Jurkat, Clone E6-1 (cell line): ENCODE data around the gene PIK3R6.
"Not testable (repeated sequence)": the region's sequence is repeated elsewhere in the genome, so short reads cannot be mapped to it uniquely, and the experiment has no call there.

Experiments used
- DNase-seq: peaks from one replicate; pipeline ENCODE4 v3.0.0-alpha.2; 2011; ENCODE audit warnings: low read depth, low spot score
- H3K4me3 ChIP-seq: 2 replicates; pipeline ENCODE4 v1.5.1; 2011; ENCODE audit warnings: mild to moderate bottlenecking, low read length, control low read depth, moderate library complexity

Gene PIK3R6

DNA sequence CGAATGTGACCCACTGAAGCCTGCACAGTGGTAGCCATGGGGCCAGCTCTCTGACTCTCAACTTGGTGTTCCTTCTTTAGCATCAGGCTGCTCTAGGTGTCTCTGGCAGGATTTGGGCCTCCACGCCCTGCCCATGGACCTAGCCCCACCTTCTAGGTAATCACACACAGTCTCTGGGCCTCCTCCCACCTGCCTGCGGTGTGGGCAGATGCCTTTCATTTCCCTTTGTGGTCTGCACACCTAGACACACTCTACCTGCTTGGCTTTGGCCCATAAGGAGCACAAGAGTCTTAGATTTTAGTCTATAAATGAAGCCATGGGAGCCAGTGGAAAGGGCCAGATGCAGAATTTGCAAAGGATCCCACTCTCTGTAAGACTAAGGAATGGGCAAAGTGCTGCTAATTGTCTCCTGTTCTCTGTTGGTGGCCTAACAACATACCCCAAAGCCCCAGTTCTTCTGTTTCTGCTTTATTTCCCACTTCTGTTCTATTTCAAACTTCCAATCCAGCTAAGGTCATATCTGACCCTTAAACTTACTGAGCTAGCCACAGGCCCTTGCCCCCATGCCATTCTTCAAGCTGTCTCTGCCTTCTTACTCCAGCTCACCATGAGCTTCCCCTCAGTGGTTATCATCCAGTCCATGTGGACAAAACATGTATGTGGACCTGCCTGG is 61.1 kb downstream of the PIK3R6 start:
- no peak for DNase-seq
- no peak overlapping the region for H3K4me3 ChIP-seq

DNA sequence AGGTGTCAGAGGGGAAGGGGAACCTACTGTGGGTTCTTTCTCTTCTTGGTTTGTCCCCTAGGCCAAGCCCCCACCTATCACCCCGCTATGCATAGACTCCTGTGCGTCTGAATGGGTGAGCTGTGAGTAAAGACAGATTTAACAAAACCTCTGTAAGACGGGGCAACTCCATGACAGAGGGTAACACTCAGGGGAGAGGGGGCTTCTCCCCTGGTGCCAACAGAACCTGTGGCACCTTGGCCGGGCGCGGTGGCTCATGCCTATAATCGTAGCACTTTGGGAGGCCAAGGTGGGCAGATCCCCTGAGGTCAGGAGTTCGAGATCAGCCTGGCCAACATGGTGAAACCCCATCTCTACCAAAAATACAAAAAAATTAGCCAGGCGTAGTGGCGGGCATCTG is 62.1 kb downstream of the PIK3R6 start:
- DNase-seq, H3K4me3 ChIP-seq: not testable (repeated sequence)

DNA sequence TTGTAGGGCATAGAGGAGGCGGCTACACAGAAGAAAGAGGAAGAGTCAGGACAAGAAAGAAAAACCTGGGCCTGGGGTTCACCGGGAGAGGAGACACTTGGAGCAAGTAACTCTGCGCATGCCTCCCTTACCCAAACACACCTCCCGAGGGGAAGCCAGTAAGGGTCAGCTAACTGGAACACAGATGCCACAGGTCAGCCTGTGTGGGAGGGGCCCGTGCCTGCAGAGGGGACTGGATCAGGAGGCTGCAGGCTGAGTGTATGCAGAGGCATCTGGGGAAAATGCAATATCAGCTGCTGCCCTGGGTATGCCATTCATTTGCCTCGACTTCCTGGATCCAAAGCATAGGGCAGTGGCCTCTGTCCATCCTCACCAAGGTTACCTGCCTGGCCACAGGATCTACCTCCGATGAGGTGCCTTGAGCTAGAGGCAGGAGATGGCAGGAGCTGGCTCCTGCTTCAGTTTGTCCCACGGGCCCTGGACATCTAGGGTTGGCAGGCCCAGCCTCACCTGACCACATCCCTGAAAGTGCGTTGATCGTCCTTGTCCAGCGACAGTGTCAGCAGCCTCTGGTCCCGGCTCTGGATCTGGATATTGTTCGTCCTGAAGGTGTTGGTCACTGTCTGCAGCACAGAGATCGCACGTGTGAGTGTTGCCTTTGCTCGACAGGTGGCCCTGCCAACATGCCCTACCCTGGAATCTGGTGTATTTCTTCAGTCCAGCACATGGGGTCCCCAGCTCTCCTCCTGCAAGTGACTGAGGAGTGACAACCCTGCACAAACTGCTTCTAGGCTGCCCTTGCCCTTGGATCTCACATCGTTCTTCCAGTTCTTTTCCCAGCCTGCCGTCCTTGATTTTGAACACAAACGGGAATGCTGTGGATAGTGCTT is 63.7 kb downstream of the PIK3R6 start:
- peak; percentile 32 for DNase-seq
- no peak overlapping the region for H3K4me3 ChIP-seq

DNA sequence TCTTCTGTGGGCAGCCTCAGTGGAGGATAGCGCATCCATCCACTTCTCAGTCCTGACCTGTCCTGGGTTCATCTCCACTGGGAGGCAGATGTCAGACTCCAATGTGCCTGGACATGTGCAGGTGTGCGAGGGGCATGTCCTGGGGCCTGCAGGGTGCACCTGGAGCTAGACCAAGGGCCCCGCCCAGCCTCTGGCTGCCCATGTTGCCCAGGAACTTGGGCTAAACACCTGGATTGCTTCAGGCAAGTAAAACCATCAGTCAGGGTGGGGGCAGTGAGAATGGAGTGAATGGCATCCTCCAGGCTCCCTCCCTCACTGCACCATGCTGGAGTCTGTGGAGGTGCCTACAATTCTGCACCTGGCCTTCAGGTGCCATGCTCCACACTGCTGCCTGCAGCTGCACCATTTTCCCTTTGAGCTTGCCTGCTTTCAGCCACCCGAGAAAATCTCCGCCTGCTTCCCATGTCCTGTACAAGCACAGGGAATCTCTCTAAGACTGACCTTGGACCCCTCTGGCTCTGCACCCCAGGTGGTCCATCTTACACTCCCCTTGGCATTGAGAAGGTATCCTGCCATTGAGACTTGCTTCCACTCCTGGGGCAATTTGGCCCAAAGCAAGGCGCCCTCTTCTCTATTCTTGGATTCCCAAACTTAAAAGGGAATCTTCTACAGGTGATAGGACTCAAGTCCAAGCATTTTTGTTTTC is 66.2 kb downstream of the PIK3R6 start:
- no peak for DNase-seq
- no peak overlapping the region for H3K4me3 ChIP-seq

DNA sequence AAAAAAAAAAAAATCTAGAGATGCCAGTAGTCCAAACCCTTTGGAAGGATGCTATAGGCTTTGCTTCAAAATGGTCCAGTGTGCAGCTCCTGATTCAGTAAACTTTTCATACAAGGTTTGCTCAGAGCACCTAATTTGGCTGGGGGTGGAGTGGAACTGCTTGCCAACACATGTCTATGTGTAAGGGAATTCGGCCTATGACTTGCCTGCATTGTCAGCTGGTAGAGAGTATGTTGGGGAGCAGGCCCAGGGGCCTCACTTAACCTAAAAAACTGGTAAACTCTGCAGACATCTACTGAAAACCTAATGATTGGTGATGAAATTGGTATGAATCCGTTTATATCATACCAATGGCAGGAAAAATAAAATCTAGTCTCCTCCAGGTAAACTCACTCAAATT is 66.8 kb downstream of the PIK3R6 start:
- H3K4me3 ChIP-seq, result no peak overlapping the region
- no peak for DNase-seq

DNA sequence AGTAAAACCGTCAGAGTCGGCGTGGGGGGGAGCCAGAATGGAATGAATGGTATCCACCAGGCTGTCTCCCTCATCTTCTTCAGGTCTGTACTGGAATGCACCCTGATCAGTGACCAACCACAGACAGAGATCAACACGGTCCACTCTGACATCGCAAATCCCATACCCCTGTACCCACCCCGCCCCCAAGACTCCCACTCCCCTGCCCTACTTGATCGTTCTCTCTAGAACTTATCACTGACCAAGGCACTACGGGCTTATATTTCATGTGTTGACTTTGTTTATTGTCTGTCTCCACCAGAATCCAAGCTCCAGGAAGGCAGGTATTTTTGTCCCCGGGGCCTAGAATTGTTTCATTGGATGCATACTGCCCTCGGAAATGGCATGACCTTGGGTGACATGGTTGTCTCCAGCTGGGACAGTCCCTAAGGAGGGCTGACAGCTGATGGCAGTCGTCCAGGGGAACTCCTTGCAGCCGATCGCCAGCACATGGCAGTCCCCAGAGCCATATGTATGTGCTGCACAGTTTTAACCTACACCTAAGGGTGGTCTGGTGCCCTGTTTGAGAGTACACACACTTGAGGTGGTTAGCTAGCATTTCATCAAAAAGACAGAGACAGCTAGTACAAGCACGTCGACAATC is 67.8 kb downstream of the PIK3R6 start:
- H3K4me3 ChIP-seq, result no peak overlapping the region
- DNase-seq, result no peak

DNA sequence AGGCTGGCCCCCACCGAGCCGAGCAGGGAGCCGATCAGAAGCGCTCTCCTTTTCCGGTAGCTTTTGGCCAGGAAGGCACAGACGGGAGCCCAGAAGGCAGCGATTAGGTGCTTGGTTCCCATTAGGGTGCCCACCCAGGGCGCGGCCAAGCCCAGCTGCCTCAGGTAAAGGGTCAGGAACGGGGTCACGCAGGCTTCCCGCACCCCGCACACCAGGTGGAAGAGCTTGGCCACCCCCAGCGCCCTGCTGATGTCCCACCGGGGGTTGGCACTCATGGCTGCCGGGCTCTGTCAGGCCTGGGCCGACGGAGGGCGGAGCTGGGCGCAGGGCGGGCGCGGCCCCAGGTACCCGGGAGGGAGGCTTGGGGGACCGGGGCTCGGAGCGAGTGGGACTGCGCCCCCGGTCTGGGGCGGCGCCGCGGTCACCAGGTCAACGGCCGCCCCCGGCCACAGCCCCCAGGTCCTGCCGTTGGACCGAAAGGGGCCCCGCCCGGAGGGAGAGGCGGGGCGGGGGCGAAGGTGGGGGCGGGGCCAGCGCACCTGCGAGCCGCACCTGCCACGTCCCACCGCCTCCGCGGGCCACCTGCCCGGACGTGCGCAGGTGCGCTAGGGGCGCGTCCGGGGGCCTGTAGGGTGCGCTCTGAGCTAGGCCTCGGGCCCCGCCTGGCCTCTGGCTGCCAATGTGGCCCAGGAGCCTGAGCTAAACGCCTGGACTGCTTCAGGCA is 68.5 kb downstream of the PIK3R6 start, which contains the start of gene MFSD6L:
Gene MFSD6L (minus strand): TSS at position 520 of the 724 bp plus-strand sequence. CDS start 245 bp downstream, at position 275.
- H3K4me3 ChIP-seq, result no peak within 1 kb of the TSS
- DNase-seq, result no peak

DNA sequence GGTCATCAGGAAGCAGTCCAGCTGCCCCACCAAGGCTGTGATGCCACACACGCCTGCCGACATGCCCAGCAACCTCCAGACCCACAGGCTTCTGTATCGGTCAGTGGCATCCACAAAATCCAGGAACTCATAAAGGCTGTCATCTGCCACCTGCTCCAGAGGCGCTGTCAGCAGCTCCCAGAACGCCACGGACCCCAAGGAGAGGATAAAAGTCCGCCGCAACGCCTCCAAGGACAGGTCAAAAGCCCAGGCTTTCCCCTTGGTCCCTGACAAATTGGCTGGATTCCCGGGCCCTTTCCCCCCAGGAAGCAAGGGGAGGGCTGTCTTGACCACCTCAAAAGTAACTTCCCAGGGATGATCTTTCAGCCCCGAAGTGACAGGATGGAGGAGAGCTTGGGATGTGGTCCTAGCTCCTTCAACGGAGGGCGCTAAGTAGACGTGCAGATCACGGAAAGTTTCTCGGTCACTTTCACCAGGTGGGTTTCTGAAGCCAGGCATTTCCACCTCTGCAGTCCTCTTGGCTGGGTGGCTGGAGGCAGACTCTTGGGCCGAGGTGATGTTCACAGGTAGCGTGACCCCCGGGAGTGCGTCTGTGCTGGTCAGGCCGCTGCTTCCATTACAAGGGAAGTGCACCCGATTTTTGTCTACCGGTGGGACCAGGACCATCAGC is 69.2 kb downstream of the PIK3R6 start:
- H3K4me3 ChIP-seq, result no peak overlapping the region

DNA sequence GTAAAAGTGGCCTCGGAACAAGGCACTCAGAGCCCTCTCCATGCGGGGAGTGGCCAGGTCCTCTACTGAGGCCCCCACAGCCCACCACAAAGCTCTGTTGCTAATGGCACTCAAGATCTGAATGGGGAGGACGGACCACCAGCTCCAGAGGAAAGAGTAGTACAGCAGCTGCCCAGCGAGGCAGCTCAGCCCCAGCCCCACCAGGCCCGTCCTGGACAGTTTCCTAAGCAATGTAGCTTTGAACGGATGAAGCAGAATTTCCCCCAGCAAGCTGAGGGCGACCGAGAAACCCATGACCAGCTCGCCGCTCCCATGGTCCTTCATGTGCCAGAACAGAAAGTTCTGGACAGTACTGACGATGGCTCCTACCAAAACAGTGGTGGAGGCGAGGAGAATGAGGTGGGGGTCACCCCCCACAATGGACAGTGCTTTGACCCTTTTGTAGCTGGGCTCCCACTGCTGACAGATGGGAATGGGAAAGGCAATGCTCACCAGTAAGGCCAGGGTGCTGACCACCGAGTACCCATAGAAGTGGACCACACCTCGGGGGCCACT is 69.8 kb downstream of the PIK3R6 start:
- DNase-seq, result no peak
- no peak overlapping the region for H3K4me3 ChIP-seq

More for the DNA sequence above, 69.2 kb downstream of the PIK3R6 start:
- DNase-seq, result no peak

DNA sequence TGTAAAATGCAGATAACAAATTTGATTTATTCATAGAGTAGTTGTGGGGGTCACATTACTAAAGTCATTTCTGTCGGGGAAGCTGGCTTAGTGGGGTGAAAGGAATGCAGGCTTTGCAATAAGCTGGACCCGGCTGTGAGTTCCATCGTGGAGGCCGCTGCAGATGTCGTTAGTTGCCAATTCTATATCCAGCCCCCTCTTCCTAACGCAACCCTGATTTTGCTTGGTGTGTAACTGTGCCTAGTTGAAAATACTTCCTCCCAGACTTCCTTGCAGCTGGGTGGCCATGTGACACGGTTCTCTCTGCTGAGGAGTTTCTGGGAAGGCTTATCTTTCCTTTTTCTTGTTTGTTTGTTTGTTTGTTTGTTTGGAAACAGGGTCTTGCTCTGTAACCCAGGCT is 72.8 kb downstream of the PIK3R6 start:
- DNase-seq, result no peak
- no peak overlapping the region for H3K4me3 ChIP-seq

DNA sequence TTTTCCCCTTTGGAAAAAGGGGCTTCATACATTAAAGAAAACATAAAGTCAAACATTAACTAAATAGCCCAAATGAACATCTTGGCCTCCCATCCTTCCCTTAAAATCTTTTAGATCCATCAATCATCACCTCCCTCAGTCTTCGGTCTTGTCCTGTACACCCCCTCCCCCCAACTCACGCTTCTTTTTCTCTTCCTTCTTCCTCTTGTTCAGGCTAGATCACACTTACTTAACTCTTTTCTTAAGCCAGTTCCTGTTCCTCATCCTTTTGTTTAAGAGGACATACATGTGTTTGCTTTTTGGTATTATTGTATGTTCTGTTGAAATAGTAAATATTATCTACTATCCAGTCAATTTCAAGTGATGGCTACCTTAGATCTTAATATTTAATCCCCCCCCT is 73.8 kb downstream of the PIK3R6 start:
- DNase-seq, result no peak
- no peak overlapping the region for H3K4me3 ChIP-seq

DNA sequence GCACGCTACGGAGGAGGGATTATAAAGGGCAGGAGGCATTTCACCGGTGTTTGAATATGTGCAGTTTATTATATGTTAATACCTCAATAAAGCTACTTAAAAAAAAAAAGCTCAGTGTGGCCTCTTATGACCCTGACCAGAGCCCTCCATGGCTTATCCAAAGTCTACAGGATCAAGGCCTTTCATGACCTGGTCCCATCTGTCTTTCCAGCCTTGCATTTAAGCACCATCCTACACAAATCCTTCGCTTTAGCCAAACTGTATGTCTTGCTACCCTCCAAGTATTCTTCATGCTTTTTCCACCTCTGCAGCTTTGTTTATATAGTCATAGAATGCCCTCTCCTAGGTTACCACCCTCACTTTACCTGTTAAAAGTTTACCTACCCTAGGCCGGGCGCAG is 74.8 kb downstream of the PIK3R6 start:
- DNase-seq, result no peak
- no peak overlapping the region for H3K4me3 ChIP-seq

DNA sequence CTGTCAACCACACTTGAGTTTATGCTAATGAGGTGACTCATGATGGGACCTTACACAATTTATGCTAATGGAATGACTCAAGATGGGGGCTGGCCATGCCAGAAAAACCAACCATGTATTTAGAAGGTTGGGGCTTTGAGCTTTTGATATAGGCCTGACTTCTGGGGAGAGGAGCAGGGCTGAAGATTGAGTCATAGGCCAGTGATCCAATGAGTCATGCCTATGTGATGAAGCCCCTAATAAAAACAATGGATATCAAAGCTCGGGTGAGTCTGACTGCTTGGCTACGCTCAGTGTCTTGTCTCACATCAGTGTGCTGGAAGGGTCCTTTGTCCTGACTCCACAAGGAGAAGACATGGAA is 75.6 kb downstream of the PIK3R6 start:
- H3K4me3 ChIP-seq, result no peak overlapping the region
- DNase-seq, result no peak

DNA sequence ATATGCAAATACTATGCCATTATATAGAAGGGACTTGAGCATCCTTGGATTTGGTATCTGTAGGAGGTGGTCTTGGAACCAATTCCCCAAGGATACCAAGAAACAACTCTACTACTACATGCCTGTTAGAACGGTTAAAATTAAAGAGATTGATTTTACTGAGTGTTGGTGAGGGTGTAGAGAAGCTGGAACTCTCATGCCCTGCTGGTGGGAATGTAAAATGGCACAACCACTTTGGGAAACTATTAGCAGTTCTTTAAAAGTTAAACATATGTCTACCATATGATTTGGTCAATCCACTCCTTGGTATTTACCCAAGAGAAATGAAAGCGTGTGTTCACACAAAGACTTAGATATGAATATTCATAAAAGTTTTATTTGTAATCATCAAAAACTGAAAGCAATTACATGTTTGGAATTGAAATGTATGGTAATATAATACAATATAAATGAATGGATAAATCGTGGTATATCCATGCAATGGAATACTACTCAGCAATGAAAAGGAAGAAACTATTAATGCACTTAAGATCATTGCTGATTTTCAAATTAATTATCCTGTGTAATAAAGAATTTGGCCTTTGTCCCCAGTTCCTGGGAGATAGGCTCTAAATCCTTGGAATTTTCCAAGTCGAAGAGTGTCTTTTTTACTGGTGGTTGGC is 76.1 kb downstream of the PIK3R6 start:
- no peak for DNase-seq
- H3K4me3 ChIP-seq, result no peak overlapping the region

DNA sequence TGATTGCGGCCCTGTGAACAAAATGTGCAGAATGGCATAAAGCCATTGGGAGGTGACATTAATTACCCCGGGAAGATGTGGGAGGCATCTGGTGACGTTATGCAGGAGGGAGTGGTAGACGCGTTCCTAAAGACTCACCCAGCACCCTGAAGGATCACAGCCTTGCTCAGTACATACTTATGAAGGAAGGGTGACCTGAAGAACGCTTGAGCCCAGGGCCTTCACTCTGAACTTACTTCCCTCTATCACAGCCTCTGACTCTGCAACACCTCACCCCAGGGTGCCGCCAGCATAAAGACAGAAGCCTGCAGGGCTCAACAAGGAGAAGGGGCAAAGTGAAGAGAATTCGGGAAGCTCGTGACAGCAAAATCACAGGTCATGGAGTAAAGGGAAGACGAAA is 77.7 kb downstream of the PIK3R6 start:
- no peak overlapping the region for H3K4me3 ChIP-seq
- no peak for DNase-seq

DNA sequence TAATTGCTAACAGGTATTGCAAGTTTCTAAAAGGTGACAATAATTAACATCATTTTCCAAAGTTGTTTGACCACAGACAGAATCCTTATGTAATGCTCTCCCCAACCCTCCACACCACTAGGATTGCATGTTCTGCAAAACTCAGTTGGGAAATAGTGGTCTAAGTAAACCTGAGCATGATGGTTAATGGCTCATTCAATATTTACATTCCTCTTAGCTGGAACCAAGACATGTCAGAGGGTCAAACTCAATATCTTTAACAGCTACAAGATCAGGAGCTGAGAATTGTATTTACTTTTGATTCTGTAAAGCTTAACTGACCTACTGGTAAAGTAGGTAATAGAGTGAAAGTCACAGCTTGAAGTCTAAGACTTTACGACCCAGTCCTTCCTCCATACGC is 78.5 kb downstream of the PIK3R6 start:
- H3K4me3 ChIP-seq, result no peak overlapping the region
- DNase-seq, result no peak

DNA sequence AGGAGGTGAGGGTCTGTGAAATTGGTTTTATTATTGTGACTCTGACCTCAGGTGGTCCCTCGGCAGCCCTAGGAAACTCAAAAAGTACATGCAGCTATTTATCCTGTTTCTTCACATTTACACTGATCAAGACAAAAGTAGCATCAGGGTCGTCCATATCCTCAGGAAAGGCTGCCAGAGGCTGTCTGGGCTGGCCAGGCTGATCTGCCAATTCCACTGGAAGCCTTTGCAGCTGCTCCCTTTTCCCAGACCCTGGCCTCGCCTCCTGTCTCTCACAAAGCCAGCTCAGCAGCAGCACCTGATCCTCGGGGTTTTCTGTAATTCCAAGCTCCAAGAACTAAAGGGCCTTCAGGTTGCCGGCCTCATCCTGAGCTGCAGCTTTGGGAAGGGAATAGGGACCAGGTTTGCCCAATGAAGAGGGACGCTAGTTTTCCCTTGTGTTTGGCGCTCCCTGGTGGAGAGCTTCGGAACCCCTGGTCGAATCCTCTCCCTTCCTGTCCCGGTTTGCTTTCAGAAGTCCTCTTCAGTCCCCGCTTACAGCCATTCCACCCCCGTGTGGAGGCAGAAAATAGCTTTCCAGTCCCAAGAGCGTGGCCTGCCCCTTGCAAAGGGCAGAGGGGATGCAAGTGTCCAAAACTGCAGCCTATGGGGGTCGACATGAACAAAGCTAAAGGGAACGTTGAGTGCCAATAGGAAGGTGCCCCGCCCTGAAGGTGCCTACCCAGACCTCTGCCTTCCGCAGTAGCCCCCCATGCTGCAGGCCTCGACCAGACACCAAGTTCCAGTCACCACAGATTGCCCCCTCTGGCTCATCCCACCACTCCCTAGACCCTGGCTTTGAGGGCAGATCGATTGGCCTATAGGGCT is 81.7 kb downstream of the PIK3R6 start:
- DNase-seq, result peak; percentile 28
- H3K4me3 ChIP-seq, result no peak overlapping the region
